IPS-18c (cell line): ENCODE measurements around the gene ZG16.
"Not testable (repeated sequence)": the region's sequence is repeated elsewhere in the genome, so short reads cannot be mapped to it uniquely, and the experiment has no call there.

Source experiments
- H3K4me3 ChIP-seq: 2 replicates; pipeline ENCODE4 v1.7.0; 2013; ENCODE audit warnings: low read depth, mild to moderate bottlenecking, low read length, moderate library complexity; ENCODE audit not compliant: insufficient read depth
- H3K9me3 ChIP-seq: one replicate; pipeline ENCODE4 v1.6.1; 2013; ENCODE audit warnings: mild to moderate bottlenecking, low read length, moderate library complexity; ENCODE audit not compliant: control insufficient read depth, insufficient read depth

Gene ZG16

DNA sequence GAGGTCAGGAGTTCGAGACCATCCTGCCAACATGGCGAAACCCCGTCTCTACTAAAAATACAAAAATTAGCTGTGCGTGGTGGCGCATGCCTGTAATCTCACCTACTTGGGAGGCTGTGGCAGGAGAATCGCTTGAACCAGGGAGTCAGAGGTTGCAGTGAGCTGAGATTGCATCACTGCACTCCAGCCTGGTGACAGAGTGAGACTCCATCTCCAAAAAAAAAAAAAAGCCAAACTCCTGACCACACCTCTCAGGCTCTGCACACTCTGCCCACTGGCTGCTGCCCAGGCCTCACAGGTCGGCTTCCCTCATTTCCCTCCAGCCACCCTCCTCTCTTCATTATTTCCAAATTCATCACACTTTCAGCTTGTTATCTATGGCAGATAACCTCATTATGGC lies 5.7 kb upstream of the ZG16 start:
- H3K9me3 ChIP-seq: not testable (repeated sequence)

DNA sequence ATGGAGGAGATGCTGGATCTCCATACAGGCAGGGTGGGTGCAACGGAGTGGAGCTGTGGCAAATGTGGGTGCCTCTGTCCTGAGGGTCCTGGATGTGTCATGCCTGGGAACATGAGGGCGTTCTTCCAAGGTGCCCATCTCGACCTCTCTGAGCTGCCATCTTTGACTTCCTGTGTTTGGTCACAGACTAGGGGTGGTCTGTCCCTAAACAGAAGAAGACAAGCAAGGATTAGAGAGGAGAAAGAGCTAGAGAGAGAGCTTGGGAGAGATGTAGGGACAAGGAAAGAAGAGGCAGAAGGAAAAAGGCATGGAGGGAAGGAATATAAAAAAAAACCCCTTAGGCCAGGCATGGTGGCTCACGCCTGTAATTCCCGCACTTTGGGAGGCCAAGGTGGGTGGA lies 3.3 kb upstream of the ZG16 start:
- no peaks in the 10 kb centered on the region for H3K9me3 ChIP-seq
- H3K4me3 ChIP-seq: no peak overlapping the region

More for the DNA sequence above, 5.7 kb upstream of the ZG16 start:
- H3K4me3 ChIP-seq: not testable (repeated sequence)

DNA sequence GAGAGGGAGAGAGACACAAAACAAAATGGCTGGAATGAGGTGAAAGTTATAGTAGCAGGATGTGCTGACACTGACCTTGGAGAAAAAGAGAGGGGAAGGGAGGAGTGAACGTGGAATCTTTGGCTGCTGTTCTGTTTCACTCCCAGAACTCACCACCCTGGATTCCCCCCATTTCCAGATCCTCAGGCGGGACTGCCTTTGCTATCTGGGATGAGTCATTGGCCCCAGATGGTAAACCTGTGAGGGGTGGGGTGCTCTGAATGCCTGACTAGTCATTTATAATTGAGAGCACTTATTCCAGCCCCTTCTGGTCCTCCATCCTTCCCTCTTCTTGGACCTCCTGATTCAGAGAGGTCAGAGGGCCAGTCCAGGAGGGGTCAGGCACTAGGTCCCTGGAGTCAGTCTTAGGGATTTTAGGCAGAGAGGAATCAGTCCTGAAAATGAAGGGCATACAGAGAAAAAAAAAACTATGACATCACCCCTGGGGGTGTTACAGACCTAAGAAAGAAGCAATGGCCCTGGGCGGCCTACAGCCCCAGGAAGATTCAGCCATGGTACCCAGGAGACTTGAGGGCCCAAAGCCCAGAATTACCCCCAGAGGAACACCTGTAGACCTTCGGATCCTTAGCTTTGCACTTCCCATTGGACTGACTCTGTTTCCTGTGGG lies 2.2 kb upstream of the ZG16 start:
- H3K9me3 ChIP-seq: no peaks in the 10 kb centered on the region
- H3K4me3 ChIP-seq: no peak overlapping the region

DNA sequence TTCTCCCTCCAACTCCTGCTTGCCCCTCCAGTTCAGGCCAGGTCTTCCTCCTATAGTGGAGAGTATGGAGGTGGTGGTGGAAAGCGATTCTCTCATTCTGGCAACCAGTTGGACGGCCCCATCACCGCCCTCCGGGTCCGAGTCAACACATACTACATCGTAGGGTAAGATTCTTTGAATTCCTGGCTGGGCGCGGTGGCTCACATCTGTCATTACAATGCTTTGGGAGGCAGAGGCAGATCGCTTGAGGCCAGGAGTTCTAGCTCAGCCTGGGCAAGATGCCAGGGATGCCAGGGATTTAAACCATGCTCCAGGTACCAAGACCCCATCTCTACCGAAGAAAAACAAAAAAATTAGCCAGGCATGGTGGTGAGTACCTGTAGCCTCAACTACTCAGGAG lies 1.4 kb downstream of the ZG16 start:
- H3K4me3 ChIP-seq: no peak overlapping the region

GRCh38 chr16:29783094-29783953 lies 5.3 kb downstream of the ZG16 start:
- not testable (repeated sequence) for H3K4me3 ChIP-seq

More for the DNA sequence above, 1.4 kb downstream of the ZG16 start:
- no peaks in the 10 kb centered on the region for H3K9me3 ChIP-seq

GRCh38 chr16:29784157-29784556 lies 6.1 kb downstream of the ZG16 start:
- H3K4me3 ChIP-seq: no peak overlapping the region
- no peaks in the 10 kb centered on the region for H3K9me3 ChIP-seq

More at GRCh38 chr16:29783094-29783953, 5.3 kb downstream of the ZG16 start:
- not testable (repeated sequence) for H3K9me3 ChIP-seq

DNA sequence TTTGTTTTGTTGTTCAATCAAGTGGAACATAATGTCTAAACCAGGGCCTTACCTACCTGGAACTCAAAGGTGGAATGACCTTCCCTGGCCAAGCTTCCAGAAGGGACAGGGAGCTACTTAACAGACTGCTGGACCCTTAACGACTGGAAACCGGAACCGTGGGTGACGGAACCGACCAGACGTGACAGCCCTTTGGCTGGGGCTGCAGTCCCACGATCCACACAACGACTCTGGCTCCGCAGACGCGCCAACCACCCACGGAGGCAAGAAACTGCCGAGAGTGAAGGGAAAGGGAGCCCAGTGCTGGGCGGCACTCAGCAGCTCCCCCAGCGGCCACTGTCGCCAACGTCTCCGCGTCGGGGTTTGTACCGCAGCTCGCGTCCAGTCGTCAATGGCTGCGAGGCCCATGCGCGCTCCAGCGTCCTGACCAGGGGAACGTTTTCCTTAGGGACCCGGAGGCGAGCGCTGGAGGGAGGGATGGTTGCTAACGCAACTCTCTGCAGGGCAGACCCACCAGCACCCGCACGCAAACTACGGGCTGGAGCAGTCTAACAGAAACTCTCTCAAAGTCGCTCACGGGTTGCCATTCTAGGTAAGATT lies 6.9 kb downstream of the ZG16 start:
- Histone ChIP-seq H3K9me3 (no peaks in the 10 kb centered on the region), H3K4me3 (peak overlapping the region; percentile 17; the same call in 1 of the 2 replicates)

- H3K9me3 ChIP-seq, H3K4me3 ChIP-seq: not testable (repeated sequence)
Observed at GRCh38 chr16:29787155-29787554, 9.1 kb downstream of the ZG16 start.

GRCh38 chr16:29789775-29790182 lies 11.7 kb downstream of the ZG16 start:
- H3K9me3 ChIP-seq: no peaks in the 10 kb centered on the region
- peak overlapping the region; percentile 77 for H3K4me3 ChIP-seq

DNA sequence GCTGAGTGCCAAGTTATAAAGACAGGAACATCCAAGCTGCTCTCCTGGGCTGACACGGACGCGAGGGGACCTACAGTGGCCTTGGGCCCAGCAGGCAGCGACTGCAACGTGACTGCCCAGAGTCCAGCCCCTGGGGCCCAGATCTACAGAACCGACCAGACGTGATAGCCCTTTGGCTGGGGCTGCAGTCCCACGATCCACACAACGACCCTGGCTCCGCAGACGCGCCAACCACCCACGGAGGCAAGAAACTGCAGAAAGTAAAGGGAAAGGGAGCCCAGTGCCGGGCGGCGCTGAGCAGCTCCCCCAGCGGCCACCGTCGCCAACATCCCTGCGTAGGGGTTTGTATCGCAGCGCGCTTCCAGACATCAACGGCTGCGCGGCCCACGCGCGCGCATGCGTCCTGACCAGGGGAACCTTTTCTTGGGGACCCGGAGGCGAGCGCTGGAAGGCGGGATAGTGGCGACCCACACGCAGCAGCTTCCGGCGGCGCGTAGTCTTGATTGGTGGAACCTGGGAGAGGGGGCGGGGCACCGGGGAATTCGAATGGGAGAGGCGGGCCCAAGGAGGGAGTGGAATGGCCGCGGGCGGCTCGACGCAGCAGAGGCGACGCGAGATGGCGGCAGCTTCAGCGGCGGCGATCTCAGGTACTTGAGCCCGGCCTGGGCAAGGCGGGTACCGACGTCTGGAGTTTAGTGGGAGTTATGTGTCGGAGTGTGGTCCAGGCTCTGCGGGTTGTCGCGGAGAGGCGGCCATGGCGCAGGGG lies 12.3 kb downstream of the ZG16 start, which contains the start of gene KIF22:
Gene KIF22, plus strand, starts transcription at position 569 of the 766 bp plus-strand sequence. Its CDS starts 9 bp downstream, at position 578.
- Histone ChIP-seq H3K4me3 (peak within 1 kb of the TSS; percentile 86), H3K9me3 (no peaks in the 10 kb centered on the region)

DNA sequence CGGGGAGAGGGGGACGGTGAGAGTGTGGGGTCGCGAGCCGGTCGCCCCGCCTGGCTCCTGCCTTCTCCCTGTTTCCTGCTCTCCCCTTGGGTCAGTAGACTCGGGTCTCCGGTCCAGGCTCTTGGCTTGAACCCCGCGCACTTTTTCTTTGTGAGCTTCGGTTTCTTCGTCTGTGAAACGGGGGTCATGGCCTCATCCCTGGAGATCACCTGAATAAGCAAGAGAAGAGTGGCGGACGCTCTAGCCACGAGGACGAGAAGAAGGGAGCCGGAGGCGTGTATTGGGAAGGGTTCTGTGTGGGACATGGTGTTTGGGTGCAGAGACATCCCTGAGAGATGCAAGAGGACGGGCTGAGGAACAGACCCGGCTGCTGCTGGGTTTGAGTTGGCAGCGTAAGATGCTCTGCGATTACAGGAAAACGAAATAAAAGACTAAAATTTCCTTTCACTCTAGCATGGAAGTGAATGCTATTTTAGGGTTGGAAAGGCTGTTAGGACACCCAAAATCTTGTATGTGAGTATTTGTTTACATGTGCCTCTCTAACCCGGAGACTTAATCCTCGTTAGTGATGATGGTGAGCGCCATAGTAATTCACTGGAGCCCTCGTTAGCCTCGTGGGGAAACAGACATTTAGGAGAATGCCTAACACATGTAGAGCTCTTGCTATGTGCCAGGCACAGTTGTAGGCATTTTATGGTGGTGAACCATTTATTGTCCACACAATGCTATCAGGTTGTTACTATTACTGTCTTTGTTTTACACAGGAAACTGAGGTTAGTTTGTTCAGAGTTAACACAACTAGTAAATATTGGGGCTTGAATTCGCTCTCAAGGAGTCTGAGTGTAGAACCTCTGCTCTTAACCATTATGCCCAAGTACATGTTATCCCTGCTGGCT lies 13.1 kb downstream of the ZG16 start:
- H3K4me3 ChIP-seq: peak overlapping the region; percentile 86

DNA sequence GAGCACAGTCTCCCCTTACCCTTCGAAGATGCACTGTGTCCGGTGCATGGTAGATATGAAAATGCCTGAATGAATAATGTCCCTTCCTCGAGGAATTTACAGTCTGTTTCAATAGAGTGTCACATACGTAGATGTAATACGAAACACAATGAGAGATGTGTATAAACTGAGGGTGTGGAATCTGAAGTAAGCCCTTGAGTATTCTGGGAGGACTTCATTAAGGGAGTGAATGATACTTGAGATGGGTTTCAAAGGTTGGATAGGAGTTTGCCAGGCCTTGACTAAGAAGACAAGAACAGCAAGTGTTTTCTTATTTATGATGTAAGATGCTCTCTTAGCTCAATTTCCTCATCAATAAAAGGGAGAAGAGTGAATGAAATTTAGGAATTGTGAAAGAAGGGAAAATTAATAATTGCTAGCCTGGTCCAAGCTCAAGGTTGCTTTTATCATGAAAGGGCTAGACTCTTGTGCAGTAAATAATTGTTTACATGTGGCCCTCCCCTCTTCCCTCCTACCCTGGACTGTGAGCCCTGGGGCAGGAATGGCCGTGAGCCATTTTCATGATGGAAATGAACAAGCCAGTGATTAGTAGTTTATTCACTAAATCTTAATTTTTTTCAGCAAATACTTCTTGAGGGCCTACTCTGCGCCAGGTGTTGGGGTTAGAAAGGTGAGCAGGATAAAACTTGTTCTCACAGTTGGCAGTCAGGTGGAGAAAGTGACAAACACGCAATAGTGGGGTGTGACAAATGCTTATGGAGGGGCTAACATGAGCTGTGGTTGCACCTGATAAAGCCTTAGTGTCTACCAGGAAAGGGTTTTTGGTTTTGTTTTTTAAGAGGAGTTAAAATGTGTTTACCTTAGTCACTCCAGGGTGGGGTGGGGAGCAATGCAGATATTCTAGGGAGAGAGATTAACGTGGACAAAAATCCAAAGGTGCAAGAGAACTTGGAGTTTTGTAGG lies 14.1 kb downstream of the ZG16 start:
- H3K4me3 ChIP-seq: peak overlapping the region; percentile 86
- H3K9me3 ChIP-seq: no peaks in the 10 kb centered on the region

More for the DNA sequence above, 13.1 kb downstream of the ZG16 start:
- no peaks in the 10 kb centered on the region for H3K9me3 ChIP-seq

GRCh38 chr16:29793153-29793552 lies 15.1 kb downstream of the ZG16 start:
- H3K4me3 ChIP-seq, H3K9me3 ChIP-seq: not testable (repeated sequence)

DNA sequence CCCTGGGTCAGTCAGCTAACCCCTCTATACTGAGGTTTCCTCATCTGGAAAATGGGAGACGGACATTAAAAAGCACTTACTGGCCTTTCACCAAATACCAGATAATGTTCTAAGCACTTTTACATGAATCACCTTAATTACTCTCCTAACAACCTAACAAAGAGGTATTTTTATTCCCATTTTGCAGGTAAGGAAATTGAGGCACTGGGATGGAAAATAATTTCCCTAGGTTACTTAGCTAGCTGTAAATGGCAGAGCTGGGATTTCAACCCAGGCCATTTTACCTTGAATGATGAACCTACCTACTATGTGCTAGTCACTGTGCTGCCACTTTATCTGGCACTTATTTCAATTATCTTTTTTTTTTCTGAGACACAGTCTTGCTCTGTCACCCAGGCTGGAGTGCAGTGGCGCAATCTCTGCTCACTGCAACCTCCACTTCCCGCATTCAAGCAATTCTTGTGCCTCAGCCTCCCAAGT lies 16.2 kb downstream of the ZG16 start:
- Histone ChIP-seq H3K9me3 (no peaks in the 10 kb centered on the region), H3K4me3 (no peak overlapping the region)

GRCh38 chr16:29802416-29802935 lies 24.4 kb downstream of the ZG16 start:
- H3K4me3 ChIP-seq: no peak overlapping the region; the same call in 1 of the 2 replicates

More at GRCh38 chr16:29802416-29802935, 24.4 kb downstream of the ZG16 start:
- H3K9me3 ChIP-seq: no peaks in the 10 kb centered on the region
